GM19438 (cell line): ENCODE results near the gene KCNAB1.

Source experiments
- ATAC-seq: cut with Tn5 transposase; IDR thresholded peaks from one replicate; pipeline ENCODE4 v1.9.1; 2021; ENCODE audit warnings: low read depth; ENCODE audit not compliant: unreplicated experiment

Gene KCNAB1

DNA sequence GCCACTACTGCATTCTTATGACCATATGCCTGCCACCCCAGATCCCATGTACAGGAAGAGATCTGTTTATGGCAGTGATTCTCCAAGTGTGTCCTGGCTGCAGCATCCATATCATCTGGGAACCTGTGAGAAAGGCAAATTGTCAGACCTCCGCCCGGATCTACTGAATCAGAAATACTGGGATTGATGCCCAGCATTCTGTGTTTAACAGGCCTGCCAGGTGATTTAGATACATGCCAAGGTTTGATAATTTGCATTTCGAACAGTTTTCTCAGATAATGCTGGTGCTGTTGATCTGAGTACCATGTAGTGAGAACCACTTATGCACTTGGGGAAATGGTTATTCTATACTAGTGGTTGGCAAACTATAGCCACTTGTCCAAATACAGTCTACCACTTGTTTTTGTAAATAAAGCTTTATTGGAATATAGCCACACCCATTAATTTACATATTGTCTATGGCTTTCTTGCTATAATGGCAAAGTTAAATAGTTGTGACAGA is 269.1 kb downstream of the KCNAB1 start:
- ATAC-seq: no peak

GRCh38 chr3:156390846-156391245 is 270.5 kb downstream of the KCNAB1 start:
- ATAC-seq: no peak

DNA sequence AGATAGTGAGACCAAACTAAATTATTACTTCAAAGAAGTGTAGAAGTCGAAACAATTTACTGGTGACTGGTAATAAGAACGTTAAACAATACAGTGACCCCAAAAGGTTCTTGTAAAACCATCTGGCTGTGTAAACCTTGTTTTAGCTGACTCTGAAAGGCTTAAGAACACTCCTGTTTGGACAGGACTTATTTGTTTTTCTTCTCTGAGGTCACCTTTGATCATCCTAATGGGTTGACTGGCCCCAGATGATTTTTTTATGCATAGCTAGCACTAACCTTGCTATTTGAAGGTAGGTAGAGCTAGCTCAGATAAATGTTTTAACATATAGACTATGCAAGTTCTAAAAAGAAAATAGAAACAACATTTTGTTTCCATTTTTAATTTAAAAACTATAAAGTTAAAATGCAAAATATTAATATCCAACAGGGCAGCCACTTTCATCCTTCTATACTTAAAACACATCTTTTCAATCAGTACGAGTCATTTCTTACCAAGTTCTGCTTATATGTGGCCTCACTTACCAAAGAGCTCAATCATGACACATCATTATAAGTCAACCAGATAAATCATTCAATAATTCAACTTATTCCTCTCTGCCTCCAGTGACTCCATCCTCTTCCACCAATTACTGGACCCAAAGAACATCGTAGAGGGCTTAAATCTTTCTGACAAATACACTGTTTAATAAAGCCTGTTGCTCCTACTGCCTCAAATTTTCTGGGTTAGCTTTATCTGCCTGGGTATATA is 275.8 kb downstream of the KCNAB1 start:
- ATAC-seq: no peak

DNA sequence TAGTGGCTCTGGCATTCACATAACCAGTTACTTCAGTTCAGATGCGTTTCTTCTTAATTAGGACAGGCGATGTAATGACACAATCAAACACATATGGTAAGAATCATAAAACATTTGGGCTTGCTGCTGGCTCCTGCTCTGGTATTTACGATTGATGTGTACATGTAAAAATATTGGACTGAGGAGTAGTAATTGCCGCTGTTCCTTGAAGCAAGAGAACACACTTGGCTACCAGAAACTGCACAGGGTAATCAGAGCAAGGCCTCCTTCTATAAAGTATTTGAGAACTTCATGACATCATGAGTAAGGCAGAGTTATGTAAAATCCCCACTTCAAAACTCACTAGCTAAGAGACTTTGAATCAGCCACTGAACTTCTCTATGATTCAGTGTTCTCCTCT is 276.5 kb downstream of the KCNAB1 start:
- ATAC-seq: no peak

GRCh38 chr3:156397534-156397933 is 277.2 kb downstream of the KCNAB1 start:
- no peak for ATAC-seq

GRCh38 chr3:156400062-156400461 is 279.7 kb downstream of the KCNAB1 start:
- ATAC-seq: no peak

GRCh38 chr3:156400735-156401134 is 280.4 kb downstream of the KCNAB1 start:
- no peak for ATAC-seq

DNA sequence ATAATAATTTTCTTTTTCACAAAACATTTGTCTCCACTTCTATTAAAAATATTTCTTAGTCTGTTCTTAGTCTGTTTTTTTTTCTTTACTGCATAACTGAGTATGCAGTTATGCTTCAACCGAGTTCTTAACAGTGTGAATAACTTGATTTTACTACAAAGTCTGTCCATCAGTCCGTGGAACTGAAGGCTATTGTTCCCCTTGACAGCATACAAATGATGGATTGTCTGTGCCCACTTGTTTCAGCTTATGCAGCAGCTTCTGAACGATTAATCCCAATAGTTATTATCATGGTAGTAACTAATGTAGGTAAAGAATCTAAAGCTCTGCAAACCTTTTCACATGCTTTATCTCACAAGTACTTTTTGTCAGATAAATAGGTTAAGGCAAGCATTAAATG is 283.8 kb downstream of the KCNAB1 start:
- no peak for ATAC-seq

DNA sequence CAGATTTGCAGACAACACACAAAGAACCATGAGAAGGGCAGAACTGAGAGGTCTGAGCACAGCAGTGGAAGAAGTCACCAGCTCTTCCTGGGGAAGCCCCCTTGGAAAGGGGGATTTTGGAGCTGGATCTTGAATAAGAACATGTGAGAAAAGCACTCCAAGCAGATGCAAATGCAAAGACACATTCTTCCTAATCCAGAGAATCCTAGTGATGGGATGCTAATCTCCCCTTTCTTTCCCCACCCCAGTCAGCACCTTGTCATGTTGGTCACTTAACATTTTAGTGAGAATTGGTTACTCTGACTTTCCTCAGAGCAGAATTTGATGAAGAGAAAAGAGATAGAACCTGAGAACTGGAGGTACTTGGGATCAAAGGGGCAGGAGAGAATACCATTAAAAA is 286.0 kb downstream of the KCNAB1 start:
- ATAC-seq: no peak

GRCh38 chr3:156407617-156408225 is 287.3 kb downstream of the KCNAB1 start:
- no peak for ATAC-seq

- no peak for ATAC-seq
Observed at GRCh38 chr3:156409694-156410093, 289.3 kb downstream of the KCNAB1 start.

DNA sequence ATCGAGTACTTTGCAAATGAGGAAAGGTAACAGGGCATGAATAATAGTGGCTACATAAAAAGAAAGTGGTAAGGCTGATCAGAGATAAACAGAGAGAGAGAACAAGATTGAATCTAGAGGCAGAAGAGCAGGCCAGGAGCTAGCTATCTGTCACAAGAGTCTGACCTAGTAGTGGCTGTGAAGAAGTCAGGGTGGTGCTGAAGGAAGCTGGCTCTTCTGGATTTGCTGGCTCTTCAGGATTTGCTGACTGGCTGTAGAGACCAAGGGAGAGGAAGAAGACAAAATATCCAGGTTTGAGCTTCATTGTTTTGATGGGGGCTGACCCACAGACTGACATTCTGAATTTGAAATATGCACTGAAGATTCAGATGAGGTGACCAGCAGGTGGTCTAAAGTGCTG is 292.2 kb downstream of the KCNAB1 start:
- no peak for ATAC-seq

- no peak for ATAC-seq
Observed at GRCh38 chr3:156413293-156413892, 293.0 kb downstream of the KCNAB1 start.

- ATAC-seq: no peak
Observed at GRCh38 chr3:156416846-156417558, 296.6 kb downstream of the KCNAB1 start.

- ATAC-seq: no peak
Observed at GRCh38 chr3:156417559-156418132, 297.3 kb downstream of the KCNAB1 start.

DNA sequence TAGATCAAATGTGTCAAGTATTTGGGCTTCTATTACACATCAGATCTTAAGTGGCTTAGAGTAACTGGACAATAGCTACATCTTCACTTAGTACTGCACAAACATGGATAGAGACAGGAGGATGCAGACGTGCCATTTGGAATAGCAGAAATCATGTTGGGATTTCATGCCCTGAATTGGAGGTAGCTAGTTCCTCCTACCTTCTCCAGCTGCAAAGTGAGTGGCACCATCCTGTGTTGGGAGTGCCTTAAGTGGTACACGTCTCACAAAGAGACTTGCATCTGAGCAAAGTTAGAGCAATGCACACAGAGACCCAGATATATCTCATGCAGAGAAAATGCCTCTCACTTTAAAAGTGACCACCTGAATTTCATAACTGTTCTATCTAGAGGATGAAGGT is 298.1 kb downstream of the KCNAB1 start:
- ATAC-seq: no peak

DNA sequence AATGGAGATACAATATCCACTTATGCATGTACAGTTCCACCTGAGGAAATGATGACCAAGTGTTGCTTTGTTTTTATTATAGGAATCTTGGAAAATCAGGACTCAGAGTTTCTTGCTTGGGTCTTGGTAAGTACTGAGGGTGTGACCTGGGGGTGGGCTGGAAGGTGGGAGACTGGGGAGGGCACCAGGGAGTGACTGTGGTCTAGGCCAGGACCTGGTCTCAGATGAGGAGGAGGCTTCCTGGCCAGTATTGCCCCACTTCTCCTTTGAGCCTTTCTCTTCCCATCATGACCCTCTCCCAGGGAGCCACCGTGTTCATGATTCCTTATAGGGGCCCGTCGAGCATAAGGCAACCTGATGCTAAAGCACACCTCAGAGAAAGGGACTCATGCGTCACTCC is 301.2 kb downstream of the KCNAB1 start:
- no peak for ATAC-seq

- no peak for ATAC-seq
Observed at GRCh38 chr3:156424758-156425157, 304.4 kb downstream of the KCNAB1 start.

- ATAC-seq: no peak
Observed at GRCh38 chr3:156425651-156426050, 305.3 kb downstream of the KCNAB1 start.

DNA sequence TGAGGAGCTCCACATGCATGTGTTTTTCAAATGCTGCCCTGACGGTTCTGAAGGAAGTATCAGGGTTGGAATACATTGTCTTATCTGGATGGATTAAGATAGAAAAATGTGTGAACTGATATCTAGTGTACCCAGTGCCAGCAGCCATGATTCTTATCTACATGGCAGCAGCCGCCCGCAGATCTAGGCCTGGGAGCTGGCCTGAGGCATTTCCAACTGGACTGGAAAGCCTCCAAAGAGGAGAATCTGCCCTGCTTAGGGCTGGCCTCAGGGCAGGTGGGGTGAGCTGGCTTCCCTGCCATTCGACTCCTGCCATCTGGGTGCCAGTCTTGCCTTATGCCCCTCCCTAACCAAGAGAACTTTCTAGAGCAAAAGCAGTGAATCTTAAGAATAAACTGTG is 308.7 kb downstream of the KCNAB1 start:
- no peak for ATAC-seq
